ENCODE data around the gene LEKR1. TPM values are rescaled to one million over a fixed set of nuclear protein-coding genes. Genes with fewer than 3 reads are reported as not detected.

The LEKR1 gene
- polyA plus RNA-seq, 1 donor from 2014 or later = 2.7 TPM

GRCh38 chr3:156975721-156976120, 149.6 kb downstream of the LEKR1 start:
- Histone ChIP-seq H3K9me3 (ENCODE audit: low read length) (no peaks in the 10 kb centered on the region), H3F3A (ENCODE audit: insufficient read depth, low read length, poor library complexity, severe bottlenecking) (no peaks in the 10 kb centered on the region), H3K4me2 (ENCODE audit: low read length) (no peak overlapping the region), H3K27me3 (ENCODE audit: insufficient read depth, low read depth, low read length) (no peaks in the 10 kb centered on the region), H4K20me1 (ENCODE audit: insufficient read depth) (no peaks in the 10 kb centered on the region), H3K9me2 (ENCODE audit: insufficient read depth, low read length) (no peaks in the 10 kb centered on the region), H3K36me3 (ENCODE audit: insufficient read depth, low read length) (no peaks in the 10 kb centered on the region), H3K4me3 (ENCODE audit: low read length) (no peak overlapping the region), H3K9ac (ENCODE audit: low read length) (no peak overlapping the region), H2AFZ (ENCODE audit: low read depth, low read length) (no peak overlapping the region), H3K79me2 (replicated peaks; ENCODE audit: insufficient read depth, low read length) (no peaks in the 10 kb centered on the region), H3K27ac (ENCODE audit: low read length) (no peak overlapping the region)
- TF ChIP-seq TAF1 (IDR thresholded peaks at IDR 0.05; ENCODE audit: low read depth) (no peak), RAD21 (conservative IDR thresholded peaks at IDR 0.05) (no peak), CTCF (IDR thresholded peaks at IDR 0.05; ENCODE audit: poor library complexity, severe bottlenecking) (no peak), REST (IDR thresholded peaks at IDR 0.05; ENCODE audit: borderline replicate concordance) (no peak), POLR2AphosphoS5 (IDR thresholded peaks at IDR 0.05) (no peak), MXI1 (conservative IDR thresholded peaks at IDR 0.05; ENCODE audit: poor library complexity, severe bottlenecking) (no peak), EP300 (conservative IDR thresholded peaks at IDR 0.05; ENCODE audit: poor library complexity, severe bottlenecking) (no peak)

- Histone ChIP-seq H3K9ac (ENCODE audit: low read length) (no peak overlapping the region), H3K4me3 (ENCODE audit: low read length) (no peak overlapping the region), H3F3A (ENCODE audit: insufficient read depth, low read length, poor library complexity, severe bottlenecking) (no peaks in the 10 kb centered on the region), H4K20me1 (ENCODE audit: insufficient read depth) (no peaks in the 10 kb centered on the region), H3K27me3 (ENCODE audit: insufficient read depth, low read depth, low read length) (no peaks in the 10 kb centered on the region), H3K4me2 (ENCODE audit: low read length) (no peak overlapping the region), H3K27ac (ENCODE audit: low read length) (no peak overlapping the region), H3K9me2 (ENCODE audit: insufficient read depth, low read length) (no peaks in the 10 kb centered on the region), H3K9me3 (ENCODE audit: low read length) (no peaks in the 10 kb centered on the region), H2AFZ (ENCODE audit: low read depth, low read length) (no peak overlapping the region), H3K79me2 (replicated peaks; ENCODE audit: insufficient read depth, low read length) (no peaks in the 10 kb centered on the region), H3K36me3 (ENCODE audit: insufficient read depth, low read length) (no peaks in the 10 kb centered on the region)
- TF ChIP-seq RAD21 (conservative IDR thresholded peaks at IDR 0.05) (no peak), EZH2 (IDR thresholded peaks at IDR 0.05; ENCODE audit: borderline replicate concordance, insufficient read depth, low read length, poor library complexity, severe bottlenecking) (no peak), MXI1 (conservative IDR thresholded peaks at IDR 0.05; ENCODE audit: poor library complexity, severe bottlenecking) (no peak)
These were observed 150.8 kb downstream of the LEKR1 start for GRCh38 chr3:156976933-156977332.

- Histone ChIP-seq H4K20me1 (ENCODE audit: insufficient read depth) (no peaks in the 10 kb centered on the region), H3K27me3 (ENCODE audit: insufficient read depth, low read depth, low read length) (no peaks in the 10 kb centered on the region), H3K9me2 (ENCODE audit: insufficient read depth, low read length) (no peaks in the 10 kb centered on the region), H3K4me2 (ENCODE audit: low read length) (no peak overlapping the region), H3F3A (ENCODE audit: insufficient read depth, low read length, poor library complexity, severe bottlenecking) (no peaks in the 10 kb centered on the region), H2AFZ (ENCODE audit: low read depth, low read length) (no peak overlapping the region), H3K79me2 (replicated peaks; ENCODE audit: insufficient read depth, low read length) (no peaks in the 10 kb centered on the region), H3K9ac (ENCODE audit: low read length) (no peak overlapping the region), H3K36me3 (ENCODE audit: insufficient read depth, low read length) (no peaks in the 10 kb centered on the region), H3K9me3 (ENCODE audit: low read length) (no peaks in the 10 kb centered on the region), H3K27ac (ENCODE audit: low read length) (no peak overlapping the region), H3K4me3 (ENCODE audit: low read length) (no peak overlapping the region)
- no peak for TF ChIP-seq EZH2 (IDR thresholded peaks at IDR 0.05; ENCODE audit: borderline replicate concordance, insufficient read depth, low read length, poor library complexity, severe bottlenecking)
- no peak for TF ChIP-seq TAF1 (IDR thresholded peaks at IDR 0.05; ENCODE audit: low read depth)
- TF ChIP-seq REST (IDR thresholded peaks at IDR 0.05; ENCODE audit: borderline replicate concordance) = no peak
- TF ChIP-seq RAD21 (conservative IDR thresholded peaks at IDR 0.05) = no peak
- no peak for TF ChIP-seq POLR2AphosphoS5 (IDR thresholded peaks at IDR 0.05)
- no peak for TF ChIP-seq CTCF (IDR thresholded peaks at IDR 0.05; ENCODE audit: poor library complexity, severe bottlenecking)
- TF ChIP-seq EP300 (conservative IDR thresholded peaks at IDR 0.05; ENCODE audit: poor library complexity, severe bottlenecking) = no peak
- no peak for TF ChIP-seq SMC3 (conservative IDR thresholded peaks at IDR 0.05; ENCODE audit: poor library complexity)
- no peak for TF ChIP-seq MXI1 (conservative IDR thresholded peaks at IDR 0.05; ENCODE audit: poor library complexity, severe bottlenecking)
These were observed 152.4 kb downstream of the LEKR1 start for GRCh38 chr3:156978481-156978961.

Measured in neural cell (in vitro differentiated cells).